Stimulated activated CD8-positive, alpha-beta memory T cell treated with anti-CD3 and anti-CD28 coated beads, Interleukin-15, amount 100 ng/mL, for 48 hours (primary cell): ENCODE data around the gene RADIL.

ENCODE experiments used
- DNase-seq, 2 donors: peaks; one replicate each; pipeline ENCODE4 v3.0.0-alpha.2; 2020; ENCODE audit warnings: low read depth in 2 of 2

RADIL gene

GRCh38 chr7:4851459-4852422, 31.8 kb downstream of the RADIL start:
- no peak for DNase-seq

GRCh38 chr7:4850262-4850795, 33.2 kb downstream of the RADIL start:
- no peak for DNase-seq

GRCh38 chr7:4849390-4849789, 34.1 kb downstream of the RADIL start:
- DNase-seq: no peak

DNA sequence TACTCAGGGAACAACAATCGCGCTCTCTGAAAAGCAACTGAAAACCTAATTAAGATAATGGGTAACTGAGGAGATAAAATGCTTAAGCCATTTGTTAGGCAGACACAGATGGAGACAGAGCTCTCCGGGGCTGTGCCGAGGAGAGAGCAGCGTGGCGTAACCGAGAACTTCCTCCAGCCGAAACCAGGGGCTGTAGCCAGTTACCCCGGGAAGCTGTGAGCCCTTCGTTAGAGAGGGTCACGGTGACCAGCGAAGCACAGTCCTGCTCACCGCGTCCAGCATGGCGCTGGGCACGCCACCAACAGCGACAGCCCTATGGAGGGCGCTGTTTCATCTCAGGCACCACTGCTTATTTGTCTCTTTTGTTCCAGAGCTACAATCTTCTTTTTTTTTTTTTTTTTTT, 37.8 kb downstream of the RADIL start:
- no peak for DNase-seq

- no peak for DNase-seq
Measured at GRCh38 chr7:4842319-4843064, 41.0 kb downstream of the RADIL start.

GRCh38 chr7:4841836-4842235, 41.7 kb downstream of the RADIL start:
- no peak for DNase-seq

GRCh38 chr7:4841007-4841784, 42.3 kb downstream of the RADIL start:
- DNase-seq: no peak

GRCh38 chr7:4840079-4840501, 43.4 kb downstream of the RADIL start:
- no peak for DNase-seq

DNA sequence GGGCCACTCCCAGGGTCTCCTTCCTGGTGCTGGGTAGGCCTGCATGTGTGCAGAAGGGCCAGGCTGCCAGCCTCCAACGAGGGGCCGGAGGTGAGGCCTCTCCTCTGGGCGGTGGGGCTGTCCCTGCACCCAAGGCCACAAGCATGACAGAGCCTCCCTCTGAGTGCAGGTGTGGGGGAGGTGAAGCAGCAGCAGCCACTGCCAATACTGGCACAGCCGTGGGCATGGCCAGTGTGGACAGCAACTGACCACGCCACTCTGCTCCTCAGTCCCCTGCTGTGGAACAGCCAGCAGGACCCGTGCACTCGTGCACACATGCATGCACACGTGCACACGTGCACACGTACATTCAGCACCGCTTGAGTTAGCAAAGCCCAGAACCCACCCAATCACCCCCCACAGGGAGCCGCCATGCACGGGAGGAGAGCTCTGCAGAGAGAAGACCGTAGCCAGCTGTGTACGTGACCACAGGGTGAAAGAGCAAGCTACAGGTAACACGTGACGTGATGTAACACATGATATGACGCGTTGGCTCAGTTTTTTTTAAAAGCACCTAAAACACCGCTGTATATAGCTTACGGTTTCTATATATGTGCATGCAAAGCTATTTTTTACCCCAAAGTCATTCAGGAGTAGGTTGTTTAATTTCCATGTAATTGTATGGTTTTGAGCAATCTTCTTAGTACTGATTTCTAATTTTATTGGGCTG, 44.7 kb downstream of the RADIL start:
- DNase-seq: no peak

DNA sequence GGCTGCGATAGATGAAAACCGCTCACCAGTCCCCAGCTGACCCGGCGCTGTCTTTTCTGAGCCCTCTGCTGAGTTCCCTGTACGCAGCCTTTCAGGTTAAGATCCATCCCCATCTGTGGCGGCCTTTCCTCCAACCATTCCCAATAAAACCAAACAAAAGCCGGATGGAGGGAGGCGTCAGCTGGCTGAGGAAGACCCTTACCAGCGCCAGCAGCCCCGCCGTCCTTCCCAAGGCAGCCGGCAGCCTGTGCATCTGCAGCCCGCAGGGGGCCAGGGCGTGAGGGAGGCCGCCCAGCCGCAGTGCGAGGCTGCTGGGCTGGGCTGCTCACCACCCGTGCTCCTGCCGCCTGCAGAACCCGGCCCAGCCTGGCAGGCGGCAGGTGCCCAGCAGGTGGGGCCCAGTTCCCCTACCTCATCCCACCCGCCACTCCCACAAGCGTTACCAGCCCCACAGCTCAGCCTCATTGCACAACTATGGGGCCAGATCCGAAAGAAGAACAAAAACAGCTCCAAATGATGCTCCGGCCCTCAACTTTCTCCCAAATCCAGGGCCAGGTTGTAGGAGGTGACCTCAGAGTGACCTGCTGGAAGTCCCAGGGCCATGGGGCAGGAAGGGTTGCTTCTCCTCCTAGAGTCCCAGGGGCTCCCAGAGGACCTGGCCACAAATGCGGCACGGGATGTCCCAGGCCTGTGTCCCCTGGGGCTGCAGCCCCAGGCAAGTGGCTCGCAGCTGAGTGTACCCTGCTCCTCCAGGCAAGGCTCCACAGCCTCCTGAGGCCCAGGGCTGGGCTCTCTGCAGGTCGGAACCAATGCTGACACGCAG, 45.5 kb downstream of the RADIL start:
- DNase-seq: no peak

GRCh38 chr7:4837041-4837802, 46.3 kb downstream of the RADIL start:
- DNase-seq: no peak

DNA sequence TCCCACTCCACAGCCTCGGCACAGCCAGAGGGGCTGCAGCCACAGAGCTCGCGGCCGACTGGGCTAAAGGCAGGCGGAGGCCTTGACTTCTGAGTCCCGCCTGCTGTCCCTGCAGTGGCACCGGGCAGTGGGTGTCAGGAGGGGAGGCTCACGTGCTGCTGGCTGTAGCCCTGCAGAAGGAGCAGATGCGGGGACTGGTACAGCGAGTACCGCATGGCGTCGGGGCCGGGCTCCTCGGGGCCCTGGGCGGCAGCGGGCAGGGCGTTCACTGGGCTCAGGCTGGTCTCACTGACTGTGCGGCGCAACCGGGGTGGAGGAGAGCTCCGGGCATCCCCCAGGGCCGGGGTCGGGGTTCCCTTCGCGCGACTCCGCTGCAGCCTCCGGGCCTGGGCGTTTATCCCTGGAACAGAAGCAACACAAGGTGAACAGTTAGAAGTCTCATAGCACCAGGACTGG, 47.3 kb downstream of the RADIL start:
- no peak for DNase-seq

DNA sequence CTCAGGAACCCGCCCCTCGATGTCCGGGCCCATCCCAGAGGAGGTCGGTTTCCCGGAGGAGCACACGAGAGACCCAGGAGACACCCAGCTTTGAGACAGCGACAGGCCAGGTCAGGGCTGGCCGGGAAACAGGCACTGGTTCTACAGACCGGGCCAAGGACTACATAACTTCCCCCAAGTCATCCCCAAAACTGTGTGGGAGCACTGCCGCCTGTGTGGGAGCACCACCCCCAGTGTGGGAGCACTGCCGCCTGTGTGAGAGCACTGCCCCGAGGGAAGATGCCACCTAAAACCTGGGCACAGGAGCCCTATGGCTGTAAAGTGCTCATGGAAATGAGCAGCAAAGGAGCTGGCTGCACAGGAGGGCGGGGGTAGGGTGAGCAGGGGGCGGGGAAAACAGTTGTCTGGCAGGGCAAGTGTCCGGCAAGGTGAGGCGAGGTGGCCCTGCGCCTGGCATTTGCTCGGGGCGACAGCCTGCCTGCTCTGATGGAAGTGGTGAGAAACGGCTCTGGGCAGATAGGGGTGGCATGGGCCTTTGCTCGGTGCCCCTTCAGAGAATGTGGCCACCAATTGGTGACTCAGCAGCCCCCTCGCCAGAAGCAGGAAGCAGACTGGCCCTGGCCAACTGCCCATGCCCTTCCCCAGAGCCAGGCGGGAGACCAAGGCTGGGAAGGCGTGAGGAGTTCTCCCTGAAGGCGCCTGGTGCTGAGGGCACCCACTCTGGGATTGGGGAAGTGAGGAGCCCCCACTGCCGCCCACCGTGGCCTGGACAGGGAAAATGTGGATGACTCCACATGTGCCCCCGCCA, 47.9 kb downstream of the RADIL start:
- DNase-seq: no peak

GRCh38 chr7:4834601-4835397, 48.7 kb downstream of the RADIL start:
- DNase-seq: no peak

DNA sequence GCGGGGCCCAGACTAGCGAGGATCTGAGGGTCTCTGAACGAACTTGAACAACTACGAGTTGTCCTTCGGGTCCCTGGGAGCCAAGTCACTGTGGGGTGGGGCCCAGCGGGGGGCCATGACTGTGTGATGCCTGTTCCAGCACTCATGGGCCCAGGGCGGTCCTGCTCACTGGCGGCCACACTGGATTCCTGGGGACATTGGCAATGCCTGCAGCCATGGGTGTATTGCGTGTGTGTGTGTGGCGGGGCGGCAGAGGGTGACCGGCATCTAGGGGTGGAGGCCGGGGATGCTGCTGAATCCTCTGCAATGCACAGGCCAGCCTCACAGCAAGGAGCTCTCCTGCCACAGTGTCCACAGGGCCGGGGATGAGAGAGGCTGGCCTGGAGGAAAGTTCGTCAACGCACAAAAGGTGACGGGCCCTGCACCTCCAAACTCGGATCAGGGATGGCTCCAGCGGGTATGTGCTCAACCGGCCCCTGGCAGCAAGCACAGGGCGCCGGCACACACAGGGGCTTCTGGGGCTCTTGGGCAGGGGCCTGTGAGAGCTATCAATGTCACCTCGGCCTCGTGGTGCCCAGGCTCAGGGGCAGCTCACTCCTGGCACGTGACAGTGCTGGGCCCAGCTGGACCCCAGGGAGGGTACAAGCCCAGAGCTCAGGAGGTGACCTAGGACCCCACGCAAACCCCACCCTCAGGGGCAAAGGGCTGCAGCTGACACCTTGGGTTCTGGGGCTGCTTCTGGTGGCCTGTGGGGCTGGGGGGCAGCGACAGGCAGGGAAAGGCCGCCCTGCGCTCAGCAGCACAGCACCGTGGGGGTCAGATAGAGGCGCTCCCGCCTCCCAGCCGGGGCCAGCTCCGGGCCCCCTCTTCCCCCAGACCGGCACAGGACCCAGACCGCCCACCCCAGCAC, 49.6 kb downstream of the RADIL start:
- DNase-seq: no peak

DNA sequence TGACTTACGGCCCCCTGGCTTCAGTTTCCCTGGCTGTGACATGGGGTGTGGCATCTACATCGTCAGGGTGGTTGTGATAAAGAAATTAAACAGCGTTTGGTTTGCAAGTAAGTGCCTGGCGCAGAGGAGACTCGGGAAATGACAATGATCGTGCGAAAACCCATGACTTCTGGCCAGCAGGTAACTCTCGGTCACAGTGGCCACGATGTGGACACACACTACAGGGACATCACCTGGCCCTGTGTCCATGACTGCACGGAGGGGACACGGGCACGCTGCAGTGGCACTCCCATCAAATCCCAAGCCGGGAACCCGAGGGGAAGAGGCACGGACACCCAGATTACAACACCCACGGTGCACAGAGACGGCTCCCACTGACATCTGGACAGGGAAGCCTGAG, 50.3 kb downstream of the RADIL start:
- DNase-seq: no peak

- no peak for DNase-seq
Measured at GRCh38 chr7:4832711-4833110, 50.8 kb downstream of the RADIL start.
